Measurements from ENCODE around the gene ZDBF2.
"Not testable (repeated sequence)": the region's sequence is repeated elsewhere in the genome, so short reads cannot be mapped to it uniquely, and the experiment has no call there.

The ZDBF2 gene

GRCh38 chr2:206241736-206242135, 32.7 kb upstream of the ZDBF2 start:
- H3K9me3 ChIP-seq (ENCODE audit: control insufficient read depth, low read length), result no peaks in the 10 kb centered on the region
- WGBS, 2 experiments, result 91 to 97% methylated on average over 4 of the region's 4 CpGs
- H3K36me3 ChIP-seq (ENCODE audit: control insufficient read depth, insufficient read depth, low read length), result no peaks in the 10 kb centered on the region
- H3K4me1 ChIP-seq (ENCODE audit: control insufficient read depth, insufficient read depth, low read length), result no peaks in the 10 kb centered on the region
- H3K27me3 ChIP-seq (ENCODE audit: control insufficient read depth, insufficient read depth, low read length, poor library complexity, severe bottlenecking), result no peaks in the 10 kb centered on the region
- H3K27ac ChIP-seq (ENCODE audit: insufficient read depth, low read depth, low read length, poor library complexity, severe bottlenecking), result no peak overlapping the region
- H3K4me3 ChIP-seq (ENCODE audit: insufficient read depth, low read depth, low read length), result no peak overlapping the region

DNA sequence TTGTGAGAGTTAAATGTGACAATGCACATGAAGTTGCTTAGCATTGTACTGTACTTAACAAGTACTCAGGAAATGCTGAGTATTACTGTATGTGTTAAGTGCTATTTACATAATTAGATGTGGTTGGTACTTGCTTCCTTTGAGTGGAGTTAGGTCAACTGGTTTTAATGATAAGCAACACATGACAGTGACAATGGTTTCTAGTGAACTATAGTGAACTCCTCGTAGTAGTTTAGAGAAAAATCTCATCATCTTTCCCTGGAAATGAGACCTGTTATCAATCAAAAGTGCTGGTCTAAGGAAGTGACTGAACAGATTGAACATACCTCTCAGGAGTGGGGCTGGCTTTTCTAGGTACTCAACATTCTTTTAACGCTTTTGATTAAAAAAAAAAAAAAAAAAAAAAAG, 29.2 kb upstream of the ZDBF2 start:
- no peaks in the 10 kb centered on the region for H3K4me1 ChIP-seq (ENCODE audit: control insufficient read depth, insufficient read depth, low read length)
- H3K4me3 ChIP-seq (ENCODE audit: insufficient read depth, low read depth, low read length), result no peak overlapping the region
- no peaks in the 10 kb centered on the region for H3K27me3 ChIP-seq (ENCODE audit: control insufficient read depth, insufficient read depth, low read length, poor library complexity, severe bottlenecking)
- no peaks in the 10 kb centered on the region for H3K9me3 ChIP-seq (ENCODE audit: control insufficient read depth, low read length)
- WGBS, 2 experiments, result 94 to 96% methylated on average over 2 of the region's 2 CpGs
- no peaks in the 10 kb centered on the region for H3K36me3 ChIP-seq (ENCODE audit: control insufficient read depth, insufficient read depth, low read length)
- H3K27ac ChIP-seq (ENCODE audit: insufficient read depth, low read depth, low read length, poor library complexity, severe bottlenecking), result no peak overlapping the region

GRCh38 chr2:206250041-206250897, 24.2 kb upstream of the ZDBF2 start:
- Histone ChIP-seq H3K36me3 (ENCODE audit: control insufficient read depth, insufficient read depth, low read length) (no peaks in the 10 kb centered on the region), H3K9me3 (ENCODE audit: control insufficient read depth, low read length) (peaks cover 2% of the 10 kb centered on the region), H3K4me3 (ENCODE audit: insufficient read depth, low read depth, low read length) (no peak overlapping the region), H3K4me1 (ENCODE audit: control insufficient read depth, insufficient read depth, low read length) (no peaks in the 10 kb centered on the region), H3K27ac (ENCODE audit: insufficient read depth, low read depth, low read length, poor library complexity, severe bottlenecking) (no peak overlapping the region), H3K27me3 (ENCODE audit: control insufficient read depth, insufficient read depth, low read length, poor library complexity, severe bottlenecking) (peaks cover 13% of the 10 kb centered on the region)
- 89 to 90% methylated on average over 45 of the region's 45 CpGs for WGBS, 2 experiments

- peaks cover 4% of the 10 kb centered on the region for H3K4me1 ChIP-seq (ENCODE audit: control insufficient read depth, insufficient read depth, low read length)
- H3K36me3 ChIP-seq (ENCODE audit: control insufficient read depth, insufficient read depth, low read length), result no peaks in the 10 kb centered on the region
- no peak overlapping the region for H3K4me3 ChIP-seq (ENCODE audit: insufficient read depth, low read depth, low read length)
- 94 to 95% methylated on average over 20 of the region's 20 CpGs for WGBS, 2 experiments
- H3K27ac ChIP-seq (ENCODE audit: insufficient read depth, low read depth, low read length, poor library complexity, severe bottlenecking), result no peak overlapping the region
- peaks cover 13% of the 10 kb centered on the region for H3K27me3 ChIP-seq (ENCODE audit: control insufficient read depth, insufficient read depth, low read length, poor library complexity, severe bottlenecking)
- peaks cover 2% of the 10 kb centered on the region for H3K9me3 ChIP-seq (ENCODE audit: control insufficient read depth, low read length)
Observed at GRCh38 chr2:206253125-206253776, 21.2 kb upstream of the ZDBF2 start.

- peaks cover 13% of the 10 kb centered on the region for H3K27me3 ChIP-seq (ENCODE audit: control insufficient read depth, insufficient read depth, low read length, poor library complexity, severe bottlenecking)
- H3K9me3 ChIP-seq (ENCODE audit: control insufficient read depth, low read length), result peaks cover 2% of the 10 kb centered on the region
- H3K4me3 ChIP-seq (ENCODE audit: insufficient read depth, low read depth, low read length), result no peak overlapping the region
- H3K36me3 ChIP-seq (ENCODE audit: control insufficient read depth, insufficient read depth, low read length), result no peaks in the 10 kb centered on the region
- peaks cover 4% of the 10 kb centered on the region for H3K4me1 ChIP-seq (ENCODE audit: control insufficient read depth, insufficient read depth, low read length)
- no peak overlapping the region for H3K27ac ChIP-seq (ENCODE audit: insufficient read depth, low read depth, low read length, poor library complexity, severe bottlenecking)
- 92 to 94% methylated on average over 5 of the region's 5 CpGs for WGBS, 2 experiments
Observed at GRCh38 chr2:206253777-206254166, 20.7 kb upstream of the ZDBF2 start.

DNA sequence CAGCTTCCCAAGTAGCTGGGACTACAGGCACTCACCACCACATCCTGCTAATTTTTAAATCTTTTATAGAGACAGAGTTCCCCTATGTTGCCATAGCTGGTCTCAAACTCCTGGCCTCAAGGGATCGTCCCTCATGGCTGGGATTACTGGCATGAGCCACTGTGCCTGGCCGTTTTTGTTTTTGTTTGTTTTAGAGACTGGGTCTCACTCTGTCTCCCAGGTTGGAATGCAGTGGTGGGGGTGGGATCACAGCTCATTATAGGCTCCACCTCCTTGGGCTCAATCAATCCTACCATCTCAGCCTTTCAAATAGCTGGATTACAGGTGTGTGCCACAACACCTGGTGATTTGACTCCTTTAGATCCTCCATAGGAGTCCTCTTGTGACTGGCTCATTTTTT, 19.5 kb upstream of the ZDBF2 start:
- H3K4me3 ChIP-seq (ENCODE audit: insufficient read depth, low read depth, low read length), result no peak overlapping the region
- WGBS, 2 experiments, result 49 to 59% methylated on average over 2 of the region's 2 CpGs
- H3K27ac ChIP-seq (ENCODE audit: insufficient read depth, low read depth, low read length, poor library complexity, severe bottlenecking), result no peak overlapping the region
- peaks cover 4% of the 10 kb centered on the region for H3K4me1 ChIP-seq (ENCODE audit: control insufficient read depth, insufficient read depth, low read length)
- H3K27me3 ChIP-seq (ENCODE audit: control insufficient read depth, insufficient read depth, low read length, poor library complexity, severe bottlenecking), result peaks cover 13% of the 10 kb centered on the region
- H3K36me3 ChIP-seq (ENCODE audit: control insufficient read depth, insufficient read depth, low read length), result no peaks in the 10 kb centered on the region
- H3K9me3 ChIP-seq (ENCODE audit: control insufficient read depth, low read length), result peaks cover 2% of the 10 kb centered on the region

GRCh38 chr2:206256706-206257205, 17.7 kb upstream of the ZDBF2 start:
- H3K27me3 ChIP-seq (ENCODE audit: control insufficient read depth, insufficient read depth, low read length, poor library complexity, severe bottlenecking), result peaks cover 9% of the 10 kb centered on the region
- H3K4me3 ChIP-seq (ENCODE audit: insufficient read depth, low read depth, low read length), result no peak overlapping the region
- H3K36me3 ChIP-seq (ENCODE audit: control insufficient read depth, insufficient read depth, low read length), result no peaks in the 10 kb centered on the region
- peaks cover 4% of the 10 kb centered on the region for H3K4me1 ChIP-seq (ENCODE audit: control insufficient read depth, insufficient read depth, low read length)
- no peak overlapping the region for H3K27ac ChIP-seq (ENCODE audit: insufficient read depth, low read depth, low read length, poor library complexity, severe bottlenecking)
- WGBS, 2 experiments, result 64 to 71% methylated on average over 7 of the region's 7 CpGs
- peaks cover 2% of the 10 kb centered on the region for H3K9me3 ChIP-seq (ENCODE audit: control insufficient read depth, low read length)

- H3K9me3 ChIP-seq (ENCODE audit: control insufficient read depth, low read length), result no peaks in the 10 kb centered on the region
- 84 to 86% methylated on average over 14 of the region's 14 CpGs for WGBS, 2 experiments
- no peak overlapping the region for H3K27ac ChIP-seq (ENCODE audit: insufficient read depth, low read depth, low read length, poor library complexity, severe bottlenecking)
- H3K36me3 ChIP-seq (ENCODE audit: control insufficient read depth, insufficient read depth, low read length), result no peaks in the 10 kb centered on the region
- peaks cover 4% of the 10 kb centered on the region for H3K4me1 ChIP-seq (ENCODE audit: control insufficient read depth, insufficient read depth, low read length)
- no peak overlapping the region for H3K4me3 ChIP-seq (ENCODE audit: insufficient read depth, low read depth, low read length)
- H3K27me3 ChIP-seq (ENCODE audit: control insufficient read depth, insufficient read depth, low read length, poor library complexity, severe bottlenecking), result peaks cover 8% of the 10 kb centered on the region
Observed at GRCh38 chr2:206257350-206257749, 17.1 kb upstream of the ZDBF2 start.

DNA sequence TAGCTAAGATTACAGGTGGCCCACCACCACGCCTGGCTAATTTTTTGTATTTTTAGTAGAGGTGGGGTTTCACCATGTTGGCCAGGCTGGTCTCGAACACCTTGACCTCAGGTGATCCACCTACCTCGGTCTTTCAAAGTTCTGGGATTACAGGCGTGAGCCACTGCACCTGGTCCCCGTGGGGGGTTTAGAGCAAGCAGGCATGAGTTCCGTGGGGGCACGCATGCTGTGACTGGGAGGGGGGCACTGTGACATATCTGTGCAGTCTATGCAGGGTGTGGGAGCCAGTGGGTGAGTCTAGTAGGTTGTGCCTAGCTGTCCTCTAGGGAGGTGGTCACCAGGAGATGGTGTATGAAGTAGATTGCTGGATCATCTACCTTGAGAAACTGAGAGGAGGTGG, 16.6 kb upstream of the ZDBF2 start:
- H3K9me3 ChIP-seq (ENCODE audit: control insufficient read depth, low read length), result no peaks in the 10 kb centered on the region
- H3K36me3 ChIP-seq (ENCODE audit: control insufficient read depth, insufficient read depth, low read length), result no peaks in the 10 kb centered on the region
- H3K27me3 ChIP-seq (ENCODE audit: control insufficient read depth, insufficient read depth, low read length, poor library complexity, severe bottlenecking), result peaks cover 12% of the 10 kb centered on the region
- 90 to 93% methylated on average over 7 of the region's 7 CpGs for WGBS, 2 experiments
- peaks cover 4% of the 10 kb centered on the region for H3K4me1 ChIP-seq (ENCODE audit: control insufficient read depth, insufficient read depth, low read length)
- no peak overlapping the region for H3K4me3 ChIP-seq (ENCODE audit: insufficient read depth, low read depth, low read length)
- no peak overlapping the region for H3K27ac ChIP-seq (ENCODE audit: insufficient read depth, low read depth, low read length, poor library complexity, severe bottlenecking)

DNA sequence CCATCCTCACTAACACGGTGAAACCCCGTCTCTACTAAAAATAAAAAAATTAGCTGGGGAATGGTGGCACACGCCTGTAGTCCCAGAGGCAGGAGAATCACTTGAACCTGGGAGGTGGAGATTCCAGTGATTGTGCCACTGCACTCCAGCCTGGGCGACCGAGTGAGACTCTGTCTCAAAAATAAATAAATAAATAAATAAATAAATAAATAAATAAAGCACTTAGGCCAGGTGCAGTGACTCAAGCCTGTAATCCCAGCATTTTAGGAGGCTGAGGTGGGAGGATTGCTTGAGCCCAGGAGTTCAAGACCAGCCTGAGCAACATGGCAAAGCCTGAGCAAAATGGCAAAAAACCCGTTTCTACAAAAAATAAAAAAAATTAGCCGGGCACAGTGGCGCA, 15.8 kb upstream of the ZDBF2 start:
- WGBS, 2 experiments, result 81 to 85% methylated on average over 6 of the region's 8 CpGs
- not testable (repeated sequence) for H3K27ac ChIP-seq (ENCODE audit: insufficient read depth, low read depth, low read length, poor library complexity, severe bottlenecking); H3K4me3 ChIP-seq (ENCODE audit: insufficient read depth, low read depth, low read length); H3K27me3 ChIP-seq (ENCODE audit: control insufficient read depth, insufficient read depth, low read length, poor library complexity, severe bottlenecking); H3K9me3 ChIP-seq (ENCODE audit: control insufficient read depth, low read length); H3K36me3 ChIP-seq (ENCODE audit: control insufficient read depth, insufficient read depth, low read length); H3K4me1 ChIP-seq (ENCODE audit: control insufficient read depth, insufficient read depth, low read length)

Data from ectodermal cell (in vitro differentiated cells).